Stimulated activated CD4-positive, alpha-beta T cell treated with anti-CD3 and anti-CD28 coated beads, Interleukin-4, amount 100 ng/mL, for 24 hours (primary cell): ENCODE data around the gene RAD18.

Experiments used
- DNase-seq: peaks from one replicate; pipeline ENCODE4 v3.0.0-alpha.2; 2020

Gene RAD18

GRCh38 chr3:8962226-8962861, 928 bp downstream of the RAD18 start:
- DNase-seq, result no peak

GRCh38 chr3:8959668-8960067, 3.6 kb downstream of the RAD18 start:
- no peak for DNase-seq

GRCh38 chr3:8954938-8955763, 8.1 kb downstream of the RAD18 start:
- DNase-seq, result no peak

- DNase-seq, result no peak
Observed at GRCh38 chr3:8953313-8953712, 10.0 kb downstream of the RAD18 start.

GRCh38 chr3:8952130-8952529, 11.1 kb downstream of the RAD18 start:
- DNase-seq, result no peak

- no peak for DNase-seq
Observed at GRCh38 chr3:8945890-8946600, 17.2 kb downstream of the RAD18 start.

GRCh38 chr3:8942746-8943488, 20.4 kb downstream of the RAD18 start:
- no peak for DNase-seq

GRCh38 chr3:8942115-8942514, 21.2 kb downstream of the RAD18 start:
- no peak for DNase-seq

- DNase-seq, result no peak
Observed at GRCh38 chr3:8938021-8938420, 25.3 kb downstream of the RAD18 start.

- no peak for DNase-seq
Observed at GRCh38 chr3:8937064-8938020, 25.9 kb downstream of the RAD18 start.

- DNase-seq, result no peak
Observed at GRCh38 chr3:8932507-8932906, 30.8 kb downstream of the RAD18 start.

- DNase-seq, result no peak
Observed at GRCh38 chr3:8931342-8931741, 31.9 kb downstream of the RAD18 start.

- DNase-seq, result no peak
Observed at GRCh38 chr3:8929860-8930259, 33.4 kb downstream of the RAD18 start.

GRCh38 chr3:8914491-8914890, 48.8 kb downstream of the RAD18 start:
- DNase-seq, result no peak

GRCh38 chr3:8911781-8912180, 51.5 kb downstream of the RAD18 start:
- DNase-seq, result no peak

GRCh38 chr3:8909160-8909559, 54.1 kb downstream of the RAD18 start:
- DNase-seq, result no peak

GRCh38 chr3:8903191-8903590, 60.1 kb downstream of the RAD18 start:
- DNase-seq, result no peak

- DNase-seq, result no peak
Observed at GRCh38 chr3:8900869-8901268, 62.4 kb downstream of the RAD18 start.

GRCh38 chr3:8899876-8900460, 63.3 kb downstream of the RAD18 start:
- no peak for DNase-seq

GRCh38 chr3:8895829-8896228, 67.4 kb downstream of the RAD18 start:
- no peak for DNase-seq

- DNase-seq, result no peak
Observed at GRCh38 chr3:8893001-8893400, 70.3 kb downstream of the RAD18 start.

GRCh38 chr3:8891774-8892173, 71.5 kb downstream of the RAD18 start:
- no peak for DNase-seq
